K562 (cell line): ENCODE data around the gene PGGHG. TPM values are rescaled to one million over a fixed set of nuclear protein-coding genes. Genes with fewer than 3 reads are reported as not detected.

ENCODE experiments used
- CBFB ChIP-seq: sonication (generic); formaldehyde crosslinking; IDR thresholded peaks from 2 replicates; pipeline ENCODE4 v1.4.0; 2020; ENCODE audit warnings: mild to moderate bottlenecking, missing genetic modification reagents
- CSDE1 ChIP-seq, 2 experiments: fragments of 450-650 bp; IDR thresholded peaks; 2 replicates each; pipeline ENCODE4 v1.6.1; 2016; ENCODE audit warnings: mild to moderate bottlenecking in 1 of 2
- ETS2 ChIP-seq: IDR thresholded peaks from 2 replicates; pipeline ENCODE4 v1.6.1; 2016; ENCODE audit warnings: borderline replicate concordance, missing genetic modification characterization, mild to moderate bottlenecking, moderate library complexity, missing compliant biosample characterization; ENCODE audit not compliant: poor library complexity, severe bottlenecking
- FOXA1 ChIP-seq: fragments of 450-650 bp; IDR thresholded peaks from 2 replicates; pipeline ENCODE4 v1.6.1; 2016; ENCODE audit warnings: mild to moderate bottlenecking, borderline replicate concordance
- FOXA3 ChIP-seq, 2 experiments: fragments of 450-650 bp in 1 of 2; sonication (generic) in 1 of 2; formaldehyde crosslinking; IDR thresholded peaks in 1 of 2; conservative IDR thresholded peaks in 1 of 2; 2 replicates each; pipeline versions ENCODE4 v1.4.0 to v1.8.0; 2020 to 2022; ENCODE audit warnings: mild to moderate bottlenecking in 2 of 2, missing genetic modification reagents in 1 of 2
- GTF2A2 ChIP-seq: IDR thresholded peaks from 2 replicates; pipeline ENCODE4 v1.6.1; 2016; ENCODE audit warnings: mild to moderate bottlenecking, missing genetic modification characterization, missing compliant biosample characterization
- HDAC8 ChIP-seq: fragments of 450-650 bp; IDR thresholded peaks from 2 replicates; pipeline ENCODE4 v1.6.1; 2016; ENCODE audit warnings: mild to moderate bottlenecking, missing genetic modification characterization, moderate library complexity, missing compliant biosample characterization
- KLF6 ChIP-seq: fragments of 250-450 bp; sonication (Bioruptor Pico); IDR thresholded peaks from 2 replicates; pipeline ENCODE4 v1.4.0; 2020; ENCODE audit warnings: mild to moderate bottlenecking, moderate library complexity, borderline replicate concordance
- MAFK ChIP-seq: IDR thresholded peaks from 2 replicates; pipeline ENCODE4 v1.6.1; 2011; ENCODE audit warnings: low read length, improper control_type of control experiment
- MED1 ChIP-seq: sonication (generic); formaldehyde crosslinking; IDR thresholded peaks from 2 replicates; pipeline ENCODE4 v1.8.1; 2023; ENCODE audit warnings: missing genetic modification reagents, borderline replicate concordance
- PCBP1 ChIP-seq: fragments of 200-400 bp; formaldehyde crosslinking; IDR thresholded peaks from 2 replicates; pipeline ENCODE4 v1.6.1; 2018; ENCODE audit warnings: mild to moderate bottlenecking, low read depth, low read length; ENCODE audit not compliant: poor library complexity, severe bottlenecking
- PHB2 ChIP-seq: fragments of 450-650 bp; IDR thresholded peaks from 2 replicates; pipeline ENCODE4 v1.6.1; 2017; ENCODE audit warnings: low read depth
- PHTF2 ChIP-seq: fragments of 250-450 bp; sonication (Bioruptor Pico); IDR thresholded peaks from 2 replicates; pipeline ENCODE4 v1.5.0; 2021; ENCODE audit warnings: mild to moderate bottlenecking
- POLR2B ChIP-seq: fragments of 450-650 bp; IDR thresholded peaks from 2 replicates; pipeline ENCODE4 v1.6.1; 2018; ENCODE audit warnings: low read depth; ENCODE audit not compliant: partially characterized antibody
- RBM25 ChIP-seq: fragments of 200-400 bp; formaldehyde crosslinking; IDR thresholded peaks from 2 replicates; pipeline ENCODE4 v1.6.1; 2018; ENCODE audit warnings: low read length, low read depth, moderate library complexity; ENCODE audit not compliant: severe bottlenecking
- SIRT6 ChIP-seq: IDR thresholded peaks from one replicate; pipeline ENCODE4 v1.6.1; 2012; ENCODE audit warnings: low read depth, mild to moderate bottlenecking, control low read depth, inconsistent platforms, low read length, moderate library complexity
- TCFL5 ChIP-seq: fragments of 250-450 bp; sonication (Bioruptor Pico); conservative IDR thresholded peaks from 2 replicates; pipeline ENCODE4 v1.6.1; 2021; ENCODE audit warnings: mild to moderate bottlenecking, moderate library complexity, matching md5 sums
- ZNF316 ChIP-seq: fragments of 450-650 bp; IDR thresholded peaks from 2 replicates; pipeline ENCODE4 v1.6.1; 2016
- polyA plus RNA-seq, 8 experiments: library from polyadenylated mRNA; depleted of rRNA in 4 of 8; stranded (reverse) in 5 of 8; unstranded in 3 of 8; fragments of >200 nt; fragmentation: Nextera tagmentation in 2 of 8; fragmentation: Illumina TruSeq in 1 of 8; extraction: Ambion mirVana in 2 of 8; extraction: Trizol in 1 of 8; gene quantifications; 2 replicates each; pipeline versions ENCODE4 v1.2.1 to v1.2.3, GENCODE V29; 2011 to 2014; ENCODE audit warnings: inconsistent platforms in 1 of 8, missing spikeins in 1 of 8
- total RNA-seq, 7 experiments: library from RNA; depleted of rRNA in 6 of 7; stranded (reverse); fragments of >200 nt in 6 of 7; fragmentation: Illumina TruSeq in 2 of 7; extraction: Trizol in 2 of 7; gene quantifications; 2 replicates each; pipeline versions ENCODE4 v1.2.1 to v1.2.3, GENCODE V29; 2011 to 2021; ENCODE audit warnings: low replicate concordance in 1 of 7
- TF ChIP-seq, protein P1 (sequence below): fragments of 250-450 bp; sonication (Bioruptor Pico); IDR thresholded peaks from 2 replicates; pipeline ENCODE4 v1.8.0; 2022; ENCODE audit warnings: moderate library complexity, mild to moderate bottlenecking, inconsistent platforms
- TF ChIP-seq, protein P2 (sequence below), 2 experiments: IDR thresholded peaks; 2 replicates each; pipeline ENCODE4 v1.6.1; 2012; ENCODE audit warnings: improper control_type of control experiment in 2 of 2, low read depth in 2 of 2, low read length in 2 of 2, borderline replicate concordance in 1 of 2
- TF ChIP-seq, protein P3 (sequence below): fragments of 450-650 bp; IDR thresholded peaks from 2 replicates; pipeline ENCODE4 v1.6.1; 2017; ENCODE audit warnings: antibody characterized with exemption, mild to moderate bottlenecking

The PGGHG gene
- total and polyA plus RNA-seq, 9 of the 15 experiments (the other 6 are each of a cell fraction or from before 2014, with no cell fraction given), result 0.38 to 85.1 (median 18.1) TPM

- TF ChIP-seq SIRT6, result no peak
- TF ChIP-seq, protein P1, sequence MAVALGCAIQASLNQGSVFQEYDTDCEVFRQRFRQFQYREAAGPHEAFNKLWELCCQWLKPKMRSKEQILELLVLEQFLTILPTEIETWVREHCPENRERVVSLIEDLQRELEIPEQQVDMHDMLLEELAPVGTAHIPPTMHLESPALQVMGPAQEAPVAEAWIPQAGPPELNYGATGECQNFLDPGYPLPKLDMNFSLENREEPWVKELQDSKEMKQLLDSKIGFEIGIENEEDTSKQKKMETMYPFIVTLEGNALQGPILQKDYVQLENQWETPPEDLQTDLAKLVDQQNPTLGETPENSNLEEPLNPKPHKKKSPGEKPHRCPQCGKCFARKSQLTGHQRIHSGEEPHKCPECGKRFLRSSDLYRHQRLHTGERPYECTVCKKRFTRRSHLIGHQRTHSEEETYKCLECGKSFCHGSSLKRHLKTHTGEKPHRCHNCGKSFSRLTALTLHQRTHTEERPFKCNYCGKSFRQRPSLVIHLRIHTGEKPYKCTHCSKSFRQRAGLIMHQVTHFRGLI, result no peak
- no peak for TF ChIP-seq KLF6 (CRISPR knock-in tag)
- TF ChIP-seq HDAC8 (tag), result no peak
- no peak for TF ChIP-seq PCBP1
- TF ChIP-seq, protein P2, sequence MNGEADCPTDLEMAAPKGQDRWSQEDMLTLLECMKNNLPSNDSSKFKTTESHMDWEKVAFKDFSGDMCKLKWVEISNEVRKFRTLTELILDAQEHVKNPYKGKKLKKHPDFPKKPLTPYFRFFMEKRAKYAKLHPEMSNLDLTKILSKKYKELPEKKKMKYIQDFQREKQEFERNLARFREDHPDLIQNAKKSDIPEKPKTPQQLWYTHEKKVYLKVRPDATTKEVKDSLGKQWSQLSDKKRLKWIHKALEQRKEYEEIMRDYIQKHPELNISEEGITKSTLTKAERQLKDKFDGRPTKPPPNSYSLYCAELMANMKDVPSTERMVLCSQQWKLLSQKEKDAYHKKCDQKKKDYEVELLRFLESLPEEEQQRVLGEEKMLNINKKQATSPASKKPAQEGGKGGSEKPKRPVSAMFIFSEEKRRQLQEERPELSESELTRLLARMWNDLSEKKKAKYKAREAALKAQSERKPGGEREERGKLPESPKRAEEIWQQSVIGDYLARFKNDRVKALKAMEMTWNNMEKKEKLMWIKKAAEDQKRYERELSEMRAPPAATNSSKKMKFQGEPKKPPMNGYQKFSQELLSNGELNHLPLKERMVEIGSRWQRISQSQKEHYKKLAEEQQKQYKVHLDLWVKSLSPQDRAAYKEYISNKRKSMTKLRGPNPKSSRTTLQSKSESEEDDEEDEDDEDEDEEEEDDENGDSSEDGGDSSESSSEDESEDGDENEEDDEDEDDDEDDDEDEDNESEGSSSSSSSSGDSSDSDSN (IDR thresholded peaks at IDR 0.05; ENCODE audit: borderline replicate concordance in 1 of 2, low read depth in 2 of 2, low read length in 2 of 2), result no peak
- 0 out of 2 replicates have a peak, but pooled peaks have one; percentile 18 for TF ChIP-seq GTF2A2 (tag)
- no peak for TF ChIP-seq MAFK
- TF ChIP-seq MED1 (CRISPR knock-in tag), result no peak
- no peak for TF ChIP-seq POLR2B
- TF ChIP-seq TCFL5 (CRISPR knock-in tag), result no peak
- TF ChIP-seq PHTF2, result no peak
- TF ChIP-seq ETS2 (tag), result no peak
- no peak for TF ChIP-seq ZNF316
- no peak for TF ChIP-seq PHB2
- no peak for TF ChIP-seq CSDE1 (IDR thresholded peaks at IDR 0.05)
- no peak for TF ChIP-seq RBM25
- peak in 1 of 2 experiments; percentile 27; a peak in 1 of 4 replicates for TF ChIP-seq FOXA3 (CRISPR knock-in tag; conservative IDR thresholded peaks at IDR 0.05 in 1 of 2, IDR thresholded peaks at IDR 0.05 in 1 of 2)
- TF ChIP-seq, protein P3, sequence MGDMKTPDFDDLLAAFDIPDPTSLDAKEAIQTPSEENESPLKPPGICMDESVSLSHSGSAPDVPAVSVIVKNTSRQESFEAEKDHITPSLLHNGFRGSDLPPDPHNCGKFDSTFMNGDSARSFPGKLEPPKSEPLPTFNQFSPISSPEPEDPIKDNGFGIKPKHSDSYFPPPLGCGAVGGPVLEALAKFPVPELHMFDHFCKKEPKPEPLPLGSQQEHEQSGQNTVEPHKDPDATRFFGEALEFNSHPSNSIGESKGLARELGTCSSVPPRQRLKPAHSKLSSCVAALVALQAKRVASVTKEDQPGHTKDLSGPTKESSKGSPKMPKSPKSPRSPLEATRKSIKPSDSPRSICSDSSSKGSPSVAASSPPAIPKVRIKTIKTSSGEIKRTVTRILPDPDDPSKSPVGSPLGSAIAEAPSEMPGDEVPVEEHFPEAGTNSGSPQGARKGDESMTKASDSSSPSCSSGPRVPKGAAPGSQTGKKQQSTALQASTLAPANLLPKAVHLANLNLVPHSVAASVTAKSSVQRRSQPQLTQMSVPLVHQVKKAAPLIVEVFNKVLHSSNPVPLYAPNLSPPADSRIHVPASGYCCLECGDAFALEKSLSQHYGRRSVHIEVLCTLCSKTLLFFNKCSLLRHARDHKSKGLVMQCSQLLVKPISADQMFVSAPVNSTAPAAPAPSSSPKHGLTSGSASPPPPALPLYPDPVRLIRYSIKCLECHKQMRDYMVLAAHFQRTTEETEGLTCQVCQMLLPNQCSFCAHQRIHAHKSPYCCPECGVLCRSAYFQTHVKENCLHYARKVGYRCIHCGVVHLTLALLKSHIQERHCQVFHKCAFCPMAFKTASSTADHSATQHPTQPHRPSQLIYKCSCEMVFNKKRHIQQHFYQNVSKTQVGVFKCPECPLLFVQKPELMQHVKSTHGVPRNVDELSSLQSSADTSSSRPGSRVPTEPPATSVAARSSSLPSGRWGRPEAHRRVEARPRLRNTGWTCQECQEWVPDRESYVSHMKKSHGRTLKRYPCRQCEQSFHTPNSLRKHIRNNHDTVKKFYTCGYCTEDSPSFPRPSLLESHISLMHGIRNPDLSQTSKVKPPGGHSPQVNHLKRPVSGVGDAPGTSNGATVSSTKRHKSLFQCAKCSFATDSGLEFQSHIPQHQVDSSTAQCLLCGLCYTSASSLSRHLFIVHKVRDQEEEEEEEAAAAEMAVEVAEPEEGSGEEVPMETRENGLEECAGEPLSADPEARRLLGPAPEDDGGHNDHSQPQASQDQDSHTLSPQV, result peak; percentile 89
- TF ChIP-seq FOXA1, result no peak
- TF ChIP-seq CBFB (CRISPR knock-in tag), result no peak
Measured at GRCh38 chr11:313304-313786, 24.4 kb downstream of the PGGHG start (continued).
